GM12878 (cell line): ENCODE measurements around the gene DPP3. TPM values are rescaled to one million over a fixed set of nuclear protein-coding genes. Genes with fewer than 3 reads are reported as not detected.

Experiments
- ATAC-seq: fragments of 200-7000 bp; cut with Tn5 transposase; 3 replicates; pipeline ENCODE4 v1.9.1; 2020; ENCODE audit warnings: mild to moderate bottlenecking, moderate library complexity
- BruUV-seq: library from RNA; stranded (reverse); fragments of 400-500 nt; replicated peaks from 2 replicates; lab custom pipeline; 2021; lab: Mats Ljungman, UMichigan
- CTCF ChIA-PET: fragments of 300-600 bp; sonication (Branson Sonifier 250); formaldehyde crosslinking; extraction: SDS; loops from one replicate; lab custom pipeline; 2021; ENCODE audit warnings: inconsistent platforms; lab: Yijun Ruan, JAX
- POLR2A ChIA-PET: fragments of 350-600 bp; formaldehyde crosslinking; extraction: SDS; loops from one replicate; lab custom pipeline; 2021; ENCODE audit warnings: inconsistent platforms; lab: Charles Lee
- RAD21 ChIA-PET: fragments of 300-600 bp; sonication (Branson Sonifier 250); formaldehyde crosslinking; loops from one replicate; lab custom pipeline; 2023; ENCODE audit warnings: antibody characterized with exemption; ENCODE audit not compliant: unreplicated experiment; lab: Charles Lee
- SMC1A ChIA-PET: fragments of 300-600 bp; sonication (Branson Sonifier 250); formaldehyde crosslinking; loops from one replicate; lab custom pipeline; 2023; ENCODE audit not compliant: unreplicated experiment, uncharacterized antibody; lab: Charles Lee
- DNase-seq: peaks from one replicate; pipeline ENCODE4 v3.0.0-alpha.2; 2011; ENCODE audit warnings: low read depth, low spot score
- FAIRE-seq: peaks from 3 replicates; lab custom pipeline; 2011; peaks lifted over from hg19 to GRCh38; lab: Jason Lieb, UNC
- H2AFZ ChIP-seq: 2 replicates; pipeline ENCODE4 v1.6.0; 2011; ENCODE audit warnings: low read depth, low read length, control low read depth; ENCODE audit not compliant: control insufficient read depth
- H3K27ac ChIP-seq: 2 replicates; pipeline ENCODE4 v1.5.1; 2011; ENCODE audit warnings: control low read depth; ENCODE audit not compliant: control insufficient read depth, insufficient read depth
- H3K27me3 ChIP-seq, 2 experiments: replicated peaks in 1 of 2; 2 replicates each; pipeline versions ENCODE4 v1.6.0 to v1.6.1; 2011; ENCODE audit warnings: low read length in 1 of 2; ENCODE audit not compliant: control insufficient read depth in 2 of 2, insufficient read depth in 2 of 2
- H3K36me3 ChIP-seq, 2 experiments: 2 replicates each; pipeline ENCODE4 v1.5.1; 2011; ENCODE audit warnings: low read length in 1 of 2; ENCODE audit not compliant: control insufficient read depth in 2 of 2, insufficient read depth in 2 of 2
- H3K4me1 ChIP-seq: 2 replicates; pipeline ENCODE4 v1.6.1; 2011; ENCODE audit warnings: mild to moderate bottlenecking, low read length, moderate library complexity, mixed read lengths; ENCODE audit not compliant: control insufficient read depth, insufficient read depth
- H3K4me2 ChIP-seq: 2 replicates; pipeline ENCODE4 v1.6.0; 2011; ENCODE audit warnings: control low read depth; ENCODE audit not compliant: control insufficient read depth, insufficient read depth
- H3K4me3 ChIP-seq: fragments of 200-600 bp; sonication (generic); 2 replicates; pipeline ENCODE4 v1.5.1; 2016
- H3K79me2 ChIP-seq: 2 replicates; pipeline ENCODE4 v1.6.0; 2011; ENCODE audit warnings: low read length; ENCODE audit not compliant: control insufficient read depth, insufficient read depth
- H3K9ac ChIP-seq: 2 replicates; pipeline ENCODE4 v1.8.0; 2011; ENCODE audit warnings: low read length, control low read depth, mixed read lengths; ENCODE audit not compliant: control insufficient read depth, insufficient read depth
- H3K9me3 ChIP-seq: replicated peaks from 3 replicates; pipeline ENCODE4 v1.5.1; 2011; ENCODE audit warnings: mild to moderate bottlenecking, low read length; ENCODE audit not compliant: control insufficient read depth, insufficient read depth
- H4K20me1 ChIP-seq: 2 replicates; pipeline ENCODE4 v1.6.0; 2011; ENCODE audit not compliant: control insufficient read depth, insufficient read depth
- BHLHE40 ChIP-seq, 2 experiments: fragments of 450-650 bp in 1 of 2; IDR thresholded peaks; 2 replicates each; pipeline ENCODE4 v1.6.1; 2011 to 2017; ENCODE audit warnings: low read depth in 2 of 2, borderline replicate concordance in 1 of 2, improper control_type of control experiment in 1 of 2, low read length in 1 of 2, mild to moderate bottlenecking in 1 of 2
- BRCA1 ChIP-seq: IDR thresholded peaks from 2 replicates; pipeline ENCODE4 v1.6.1; 2011; ENCODE audit warnings: low read depth, low read length, improper control_type of control experiment
- MEF2B ChIP-seq: fragments of 450-650 bp; IDR thresholded peaks from 2 replicates; pipeline ENCODE4 v1.6.1; 2018; ENCODE audit warnings: mild to moderate bottlenecking, moderate library complexity; ENCODE audit not compliant: partially characterized antibody, poor library complexity, severe bottlenecking
- SMC3 ChIP-seq: IDR thresholded peaks from 2 replicates; pipeline ENCODE4 v1.6.1; 2011; ENCODE audit warnings: low read length, improper control_type of control experiment, borderline replicate concordance
- SPI1 ChIP-seq: IDR thresholded peaks from 2 replicates; pipeline ENCODE4 v1.6.1; 2011; ENCODE audit warnings: low read depth, mild to moderate bottlenecking, low read length, moderate library complexity, borderline replicate concordance; ENCODE audit not compliant: insufficient read depth
- WGBS: methylation state at CpG from one replicate; pipeline ENCODE4 v1.1.6; 2016; ENCODE audit warnings: low lambda C conversion rate; ENCODE audit not compliant: insufficient replicate concordance, insufficient coverage; ENCODE audit errors: missing lambda C conversion rate; 5-methylcytosine and 5-hydroxymethylcytosine counted together
- in situ Hi-C: fragments of 300-500 bp; cut with MboI; formaldehyde crosslinking; loops from 9 replicates; pipeline ENCODE4 v1.14.3; 2018; ENCODE audit warnings: mixed read lengths
- intact Hi-C: fragments of 100-400 bp; cut with micrococcal nuclease; formaldehyde crosslinking; loops from one replicate; pipeline ENCODE4 v1.14.2; 2022; ENCODE audit not compliant: unreplicated experiment
- polyA plus RNA-seq, 11 experiments: library from polyadenylated mRNA; depleted of rRNA in 4 of 11; unstranded in 6 of 11; stranded (reverse) in 5 of 11; fragments of >200 nt; fragmentation: Nextera tagmentation in 4 of 11; fragmentation: Illumina TruSeq in 1 of 11; extraction: Ambion mirVana in 4 of 11; extraction: Trizol in 1 of 11; gene quantifications; 1 replicate in 1 of 11; 2 replicates in 10 of 11; pipeline versions ENCODE4 v1.2.1 to v1.2.3, GENCODE V29; 2011 to 2016; ENCODE audit warnings: inconsistent platforms in 2 of 11, missing spikeins in 2 of 11, low read depth in 1 of 11
- total RNA-seq, 4 experiments: library from RNA; depleted of rRNA in 3 of 4; stranded (reverse); fragments of >200 nt in 3 of 4; fragmentation: Illumina TruSeq in 1 of 4; extraction: Trizol in 1 of 4; gene quantifications; 2 replicates each; pipeline versions ENCODE4 v1.2.1 to v1.2.3, GENCODE V29; 2013 to 2021

The DPP3 gene
- total and polyA plus RNA-seq, 10 of the 15 experiments (the other 5 are each of a cell fraction or from before 2014, with no cell fraction given): 6.0 to 117 (median 78.1) TPM

- no peak overlapping the region for H3K4me3 ChIP-seq
- no peak overlapping the region for H3K4me2 ChIP-seq
- peaks cover 0 to 2% of the 10 kb centered on the region in 2 experiments; a peak in 3 of 4 replicates for H3K36me3 ChIP-seq
- DNase-seq (no peak), FAIRE-seq (no peak), ATAC-seq (no peak)
- H2AFZ ChIP-seq: no peak overlapping the region
- SMC1A ChIA-PET: no interaction called here
- POLR2A ChIA-PET: no interaction called here
- no peak overlapping the region for H3K27ac ChIP-seq
- 98% methylated on average over 7 of the region's 7 CpGs for WGBS
- CTCF ChIA-PET: interaction anchor here (1.1 to 4.2 kb wide), 3 partner anchors 47 to 246 kb away, joined by 3 to 21 read pairs (median 7); partner anchors contain the start of genes DPP3 and RBM4B
- intact Hi-C loops (loop anchor here (10.0 kb wide), 1 partner anchor 242 kb away; the partner anchor contains the start of gene RBM4B), in situ Hi-C loops (no loop called here)
- RAD21 ChIA-PET: interaction anchor here (0.9 to 1.1 kb wide), 2 partner anchors 15 to 29 kb away, joined by 3 read pairs; no protein-coding TSS in a partner anchor
- no TSS peak for BruUV-seq
- TF ChIP-seq BHLHE40 (IDR thresholded peaks at IDR 0.05; ENCODE audit: borderline replicate concordance in 1 of 2, low read depth in 2 of 2, low read length in 1 of 2): no peak
- TF ChIP-seq BRCA1: no peak
- TF ChIP-seq MEF2B: no peak
- peak; percentile 7; the same call in 1 of the 2 replicates for TF ChIP-seq SPI1
- no peaks in the 10 kb centered on the region for H3K4me1 ChIP-seq
- H4K20me1 ChIP-seq: no peaks in the 10 kb centered on the region
- H3K27me3 ChIP-seq: no peaks in the 10 kb centered on the region
- H3K79me2 ChIP-seq: no peaks in the 10 kb centered on the region
- no peak overlapping the region for H3K9ac ChIP-seq
- H3K9me3 ChIP-seq: no peaks in the 10 kb centered on the region
Measured at GRCh38 chr11:66432597-66432996, 47.6 kb upstream of the DPP3 start.

GRCh38 chr11:66437979-66438503 lies 42.2 kb upstream of the DPP3 start:
- TF ChIP-seq SPI1 (no peak), SMC3 (no peak)
- TF ChIP-seq, all 136 proteins: peak for 0
- peak; percentile 52 for FAIRE-seq
- WGBS: 3% methylated on average over 12 of the region's 12 CpGs
- H3K4me1 ChIP-seq: no peaks in the 10 kb centered on the region
- H3K9me3 ChIP-seq: no peaks in the 10 kb centered on the region; the same call in 2 of the 3 replicates
- peak overlapping the region; percentile 97 for H2AFZ ChIP-seq
- peak overlapping the region; percentile 85 for H3K27ac ChIP-seq
- in situ Hi-C loops: no loop called here
- ATAC-seq: no peak
- POLR2A ChIA-PET: interaction anchor here (0.7 to 1.4 kb wide), 7 partner anchors 11 to 239 kb away, joined by 3 to 5 read pairs (median 3); partner anchors contain the start of genes DPP3, PELI3 and RBM4B
- H3K4me3 ChIP-seq: peak overlapping the region; percentile 98
- CTCF ChIA-PET: interaction anchor here (1.0 to 5.1 kb wide), 15 partner anchors 9 to 240 kb away, joined by 3 to 46 read pairs (median 18); partner anchors contain the start of genes DPP3, PELI3, RBM4B and YIF1A
- DNase-seq: no peak
- peaks cover 0 to 2% of the 10 kb centered on the region in 2 experiments; a peak in 3 of 4 replicates for H3K36me3 ChIP-seq
- RAD21 ChIA-PET: interaction anchor here (0.7 to 2.2 kb wide), 12 partner anchors 17 to 240 kb away, joined by 3 to 23 read pairs (median 7); partner anchors contain the start of genes DPP3, NPAS4, PELI3 and RBM4B
- intact Hi-C loops: loop anchor here (10.0 kb wide), 1 partner anchor 237 kb away; the partner anchor contains the start of gene RBM4B
- no peaks in the 10 kb centered on the region for H4K20me1 ChIP-seq
- SMC1A ChIA-PET: interaction anchor here (0.8 to 1.7 kb wide), 12 partner anchors 8 to 242 kb away, joined by 3 to 8 read pairs (median 5); partner anchors contain the start of genes BRMS1, DPP3, NPAS4 and RBM4B
- peaks cover 5% of the 10 kb centered on the region for H3K79me2 ChIP-seq
- H3K27me3 ChIP-seq: no peaks in the 10 kb centered on the region
- peak overlapping the region; percentile 75 for H3K9ac ChIP-seq
- peak overlapping the region; percentile 98 for H3K4me2 ChIP-seq
- no TSS peak for BruUV-seq
